Tibial nerve (tissue), 4 donors: ENCODE results near the gene QSOX2. TPM values are rescaled to one million over a fixed set of nuclear protein-coding genes. Genes with fewer than 3 reads are reported as not detected.

Experiments used
- DNase-seq, 2 donors: peaks; one replicate each; pipeline ENCODE4 v3.0.0-alpha.2; 2019; ENCODE audit warnings: low spot score in 2 of 2
- H3K27ac ChIP-seq, 4 donors: fragments of 200-600 bp; sonication (generic) in 3 of 4; one replicate each; pipeline ENCODE4 v1.5.1; 2017 to 2019; ENCODE audit warnings: mild to moderate bottlenecking in 1 of 4
- H3K27me3 ChIP-seq, 2 donors: fragments of 200-600 bp; sonication (generic) in 1 of 2; one replicate each; pipeline versions ENCODE4 v1.5.1 to v1.6.0; 2017 to 2019
- H3K36me3 ChIP-seq, 3 donors: fragments of 200-600 bp; sonication (generic); one replicate each; pipeline ENCODE4 v1.5.1; 2018 to 2019
- H3K4me1 ChIP-seq, 4 donors: fragments of 200-600 bp; sonication (generic) in 3 of 4; one replicate each; pipeline ENCODE4 v1.5.1; 2017 to 2019
- H3K4me3 ChIP-seq, 4 donors: fragments of 200-600 bp; sonication (generic) in 3 of 4; one replicate each; pipeline ENCODE4 v1.5.1; 2017 to 2019; ENCODE audit warnings: mild to moderate bottlenecking in 1 of 4, moderate library complexity in 1 of 4
- H3K9me3 ChIP-seq, 4 donors: fragments of 200-600 bp; sonication (generic) in 3 of 4; one replicate each; pipeline ENCODE4 v1.5.1; 2017 to 2019
- CTCF ChIP-seq, 5 experiments: fragments of 200-600 bp in 3 of 5; fragments of 450-650 bp in 2 of 5; sonication (generic) in 3 of 5; IDR thresholded peaks; one replicate each; pipeline ENCODE4 v1.5.1; 2016 to 2019; ENCODE audit warnings: antibody characterized with exemption in 5 of 5, mild to moderate bottlenecking in 3 of 5, moderate library complexity in 2 of 5
- EP300 ChIP-seq, 2 donors: sonication (generic); formaldehyde crosslinking; IDR thresholded peaks; one replicate each; pipeline ENCODE4 v1.6.1; 2017; ENCODE audit warnings: antibody characterized with exemption in 2 of 2, mild to moderate bottlenecking in 1 of 2
- POLR2A ChIP-seq, 2 donors: fragments of 450-650 bp; IDR thresholded peaks; one replicate each; pipeline ENCODE4 v1.6.1; 2017; ENCODE audit warnings: antibody characterized with exemption in 2 of 2, mild to moderate bottlenecking in 2 of 2, moderate library complexity in 2 of 2
- WGBS, 2 donors: methylation state at CpG; one replicate each; pipeline ENCODE4 v1.1.5; 2018; 5-methylcytosine and 5-hydroxymethylcytosine counted together
- total RNA-seq, 4 donors: library from RNA; depleted of rRNA; stranded (reverse); fragments of >200 nt; gene quantifications; one replicate each; pipeline ENCODE4 v1.1.0, GENCODE V29; 2016

Gene QSOX2
- total RNA-seq, 4 donors from 2014 or later, result 10.2 to 16.8 (median 11.8) TPM

DNA sequence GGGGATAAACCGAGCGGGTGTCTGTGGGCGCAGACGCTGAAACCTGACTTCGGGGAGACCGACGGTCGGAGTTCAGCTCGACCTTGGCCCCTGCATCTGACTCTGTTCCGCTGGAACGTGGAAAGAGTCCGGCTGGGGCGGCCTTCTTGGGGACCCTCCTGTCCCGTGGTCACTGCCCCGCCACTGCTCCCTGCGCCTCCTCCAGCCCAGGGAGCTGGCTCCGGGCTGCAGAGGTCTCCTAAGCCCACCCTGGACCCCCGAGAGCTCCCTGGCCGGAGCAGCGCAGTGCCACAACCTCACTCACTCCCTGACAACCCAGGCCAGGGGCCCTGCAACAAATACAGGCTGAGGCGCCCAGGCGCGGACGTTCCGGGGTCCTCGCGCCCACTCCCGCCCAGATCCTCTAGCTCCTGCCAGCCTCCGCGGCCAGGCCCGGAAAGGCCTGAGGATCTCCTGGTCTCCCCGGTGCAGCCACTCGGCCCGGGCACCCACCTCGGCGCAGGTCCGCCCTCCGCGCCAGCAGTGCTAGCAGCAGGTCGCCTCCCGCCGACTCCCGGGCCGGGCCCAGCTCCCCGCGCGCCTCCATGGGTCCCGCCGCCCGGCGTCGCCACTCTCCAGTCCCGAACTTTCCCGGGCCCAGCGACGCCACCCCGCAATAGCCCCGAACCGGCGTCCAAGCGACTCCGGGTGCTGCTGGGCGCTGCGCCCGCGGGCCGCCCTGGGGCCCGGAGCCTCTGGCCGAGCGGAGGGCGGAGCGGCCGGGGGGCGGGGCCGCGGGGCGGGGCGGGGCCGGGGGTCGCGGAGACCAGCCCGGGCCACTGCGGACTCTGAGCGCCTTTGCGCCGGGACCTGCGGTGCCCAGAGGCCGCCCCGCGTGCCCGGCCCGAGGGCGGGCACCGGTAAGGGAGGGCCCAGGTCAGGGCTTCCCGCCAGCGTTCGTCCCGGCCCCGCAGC lies 42.9 kb downstream of the QSOX2 start:
- Histone ChIP-seq H3K4me3 (no peak overlapping the region), H3K27me3 (peaks cover 0 to 78% of the 10 kb centered on the region in 2 donors), H3K4me1 (peaks cover 0 to 35% (median 0%) of the 10 kb centered on the region in 4 donors), H3K9me3 (no peaks in the 10 kb centered on the region), H3K36me3 (peaks cover 0 to 19% (median 0%) of the 10 kb centered on the region in 3 donors), H3K27ac (no peak overlapping the region)
- TF ChIP-seq EP300 (IDR thresholded peaks at IDR 0.05) (no peak), POLR2A (IDR thresholded peaks at IDR 0.05) (no peak), CTCF (IDR thresholded peaks at IDR 0.05) (no peak)
- 8 to 23% methylated on average over 26 to 87 of the region's 99 CpGs for WGBS, 2 donors
- DNase-seq, result no peak

GRCh38 chr9:136201609-136202453 lies 43.8 kb downstream of the QSOX2 start:
- Histone ChIP-seq H3K27me3 (peaks cover 0 to 87% of the 10 kb centered on the region in 2 donors), H3K4me3 (no peak overlapping the region), H3K9me3 (no peaks in the 10 kb centered on the region), H3K4me1 (peaks cover 0 to 35% (median 0%) of the 10 kb centered on the region in 4 donors), H3K27ac (no peak overlapping the region), H3K36me3 (peaks cover 0 to 11% (median 0%) of the 10 kb centered on the region in 3 donors)
- DNase-seq, result no peak
- WGBS, 2 donors, result 6 to 9% methylated on average over 18 to 63 of the region's 85 CpGs
- TF ChIP-seq POLR2A (IDR thresholded peaks at IDR 0.05), result no peak
- no peak for TF ChIP-seq EP300 (IDR thresholded peaks at IDR 0.05)
- no peak for TF ChIP-seq CTCF (IDR thresholded peaks at IDR 0.05)

- Histone ChIP-seq H3K4me1 (peaks cover 0 to 35% (median 0%) of the 10 kb centered on the region in 4 donors), H3K36me3 (peaks cover 0 to 6% (median 0%) of the 10 kb centered on the region in 3 donors), H3K9me3 (no peaks in the 10 kb centered on the region), H3K27ac (no peak overlapping the region), H3K27me3 (peaks cover 0 to 94% of the 10 kb centered on the region in 2 donors), H3K4me3 (no peak overlapping the region)
- no peak for DNase-seq
- TF ChIP-seq CTCF (IDR thresholded peaks at IDR 0.05), result no peak
- TF ChIP-seq POLR2A (IDR thresholded peaks at IDR 0.05), result no peak
- no peak for TF ChIP-seq EP300 (IDR thresholded peaks at IDR 0.05)
- WGBS, 2 donors, result 43 to 47% methylated on average over 13 of the region's 13 CpGs
Measured at GRCh38 chr9:136201174-136201573, 44.4 kb downstream of the QSOX2 start.

- 42 to 49% methylated on average over 15 to 17 of the region's 19 CpGs for WGBS, 2 donors
- no peak for DNase-seq
- peaks cover 0 to 95% of the 10 kb centered on the region in 2 donors for H3K27me3 ChIP-seq
- no peak overlapping the region for H3K4me3 ChIP-seq
- H3K4me1 ChIP-seq, result peaks cover 0 to 35% (median 0%) of the 10 kb centered on the region in 4 donors
- no peaks in the 10 kb centered on the region for H3K9me3 ChIP-seq
- no peak overlapping the region for H3K27ac ChIP-seq
- TF ChIP-seq POLR2A (IDR thresholded peaks at IDR 0.05) (no peak), CTCF (IDR thresholded peaks at IDR 0.05) (no peak), EP300 (IDR thresholded peaks at IDR 0.05) (no peak)
- peaks cover 0 to under 1% (median 0%) of the 10 kb centered on the region in 3 donors for H3K36me3 ChIP-seq
Measured at GRCh38 chr9:136200424-136200823, 45.2 kb downstream of the QSOX2 start.
